ENCODE results near the gene TBC1D1.

DNA sequence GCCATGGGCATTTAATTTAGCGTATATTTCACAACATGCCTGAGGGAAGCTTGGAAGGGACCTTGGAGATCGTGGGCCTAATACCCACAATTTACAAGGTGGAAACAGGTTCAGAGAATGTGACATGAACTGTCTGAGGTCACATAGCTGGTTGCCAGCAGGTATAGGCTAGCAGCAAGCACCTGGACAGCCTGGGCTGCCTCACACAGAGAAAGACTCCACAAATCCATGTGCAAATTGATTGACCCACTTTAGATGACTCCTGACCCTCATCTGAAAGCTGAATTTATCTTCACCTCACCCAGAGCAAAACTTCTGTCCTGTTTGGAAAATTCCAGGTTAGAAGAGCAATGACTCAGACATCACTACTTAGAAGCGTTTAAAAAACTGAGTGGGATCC, 75.2 kb downstream of the TBC1D1 start:
- TF ChIP-seq WT1 (tag by site-specific recombination; IDR thresholded peaks at IDR 0.05) (no peak), ZBTB8A (tag by site-specific recombination; IDR thresholded peaks at IDR 0.05) (no peak), ZNF302 (tag by site-specific recombination; IDR thresholded peaks at IDR 0.05; ENCODE audit: low read depth) (no peak), ZNF121 (tag by site-specific recombination; IDR thresholded peaks at IDR 0.05) (no peak), ZIC2 (tag by site-specific recombination; IDR thresholded peaks at IDR 0.05) (no peak), ZNF274 (IDR thresholded peaks at IDR 0.05; ENCODE audit: low read length) (no peak), ZNF274 (tag by site-specific recombination; IDR thresholded peaks at IDR 0.05; ENCODE audit: borderline replicate concordance) (no peak), ZNF157 (tag by site-specific recombination; IDR thresholded peaks at IDR 0.05) (no peak)
- TF ChIP-seq, protein P1, sequence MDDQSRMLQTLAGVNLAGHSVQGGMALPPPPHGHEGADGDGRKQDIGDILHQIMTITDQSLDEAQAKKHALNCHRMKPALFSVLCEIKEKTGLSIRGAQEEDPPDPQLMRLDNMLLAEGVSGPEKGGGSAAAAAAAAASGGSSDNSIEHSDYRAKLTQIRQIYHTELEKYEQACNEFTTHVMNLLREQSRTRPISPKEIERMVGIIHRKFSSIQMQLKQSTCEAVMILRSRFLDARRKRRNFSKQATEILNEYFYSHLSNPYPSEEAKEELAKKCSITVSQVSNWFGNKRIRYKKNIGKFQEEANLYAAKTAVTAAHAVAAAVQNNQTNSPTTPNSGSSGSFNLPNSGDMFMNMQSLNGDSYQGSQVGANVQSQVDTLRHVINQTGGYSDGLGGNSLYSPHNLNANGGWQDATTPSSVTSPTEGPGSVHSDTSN (CRISPR knock-in tag; IDR thresholded peaks at IDR 0.05), result no peak
- TF ChIP-seq, protein P2, sequence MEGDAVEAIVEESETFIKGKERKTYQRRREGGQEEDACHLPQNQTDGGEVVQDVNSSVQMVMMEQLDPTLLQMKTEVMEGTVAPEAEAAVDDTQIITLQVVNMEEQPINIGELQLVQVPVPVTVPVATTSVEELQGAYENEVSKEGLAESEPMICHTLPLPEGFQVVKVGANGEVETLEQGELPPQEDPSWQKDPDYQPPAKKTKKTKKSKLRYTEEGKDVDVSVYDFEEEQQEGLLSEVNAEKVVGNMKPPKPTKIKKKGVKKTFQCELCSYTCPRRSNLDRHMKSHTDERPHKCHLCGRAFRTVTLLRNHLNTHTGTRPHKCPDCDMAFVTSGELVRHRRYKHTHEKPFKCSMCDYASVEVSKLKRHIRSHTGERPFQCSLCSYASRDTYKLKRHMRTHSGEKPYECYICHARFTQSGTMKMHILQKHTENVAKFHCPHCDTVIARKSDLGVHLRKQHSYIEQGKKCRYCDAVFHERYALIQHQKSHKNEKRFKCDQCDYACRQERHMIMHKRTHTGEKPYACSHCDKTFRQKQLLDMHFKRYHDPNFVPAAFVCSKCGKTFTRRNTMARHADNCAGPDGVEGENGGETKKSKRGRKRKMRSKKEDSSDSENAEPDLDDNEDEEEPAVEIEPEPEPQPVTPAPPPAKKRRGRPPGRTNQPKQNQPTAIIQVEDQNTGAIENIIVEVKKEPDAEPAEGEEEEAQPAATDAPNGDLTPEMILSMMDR (tag by site-specific recombination; IDR thresholded peaks at IDR 0.05), result no peak
- TF ChIP-seq, protein P3, sequence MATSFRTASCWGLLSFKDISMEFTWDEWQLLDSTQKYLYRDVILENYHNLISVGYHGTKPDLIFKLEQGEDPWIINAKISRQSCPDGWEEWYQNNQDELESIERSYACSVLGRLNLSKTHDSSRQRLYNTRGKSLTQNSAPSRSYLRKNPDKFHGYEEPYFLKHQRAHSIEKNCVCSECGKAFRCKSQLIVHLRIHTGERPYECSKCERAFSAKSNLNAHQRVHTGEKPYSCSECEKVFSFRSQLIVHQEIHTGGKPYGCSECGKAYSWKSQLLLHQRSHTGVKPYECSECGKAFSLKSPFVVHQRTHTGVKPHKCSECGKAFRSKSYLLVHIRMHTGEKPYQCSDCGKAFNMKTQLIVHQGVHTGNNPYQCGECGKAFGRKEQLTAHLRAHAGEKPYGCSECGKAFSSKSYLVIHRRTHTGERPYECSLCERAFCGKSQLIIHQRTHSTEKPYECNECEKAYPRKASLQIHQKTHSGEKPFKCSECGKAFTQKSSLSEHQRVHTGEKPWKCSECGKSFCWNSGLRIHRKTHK (tag by site-specific recombination; IDR thresholded peaks at IDR 0.05), result no peak
